Measurements from ENCODE around the gene GSE1. TPM values are rescaled to one million over a fixed set of nuclear protein-coding genes. Genes with fewer than 3 reads are reported as not detected.

GSE1 gene
- total and polyA plus RNA-seq, 9 of the 15 experiments (the other 6 are each of a cell fraction or from before 2014, with no cell fraction given) = 12.2 to 244 (median 57.9) TPM

- TF ChIP-seq PATZ1 (CRISPR knock-in tag; IDR thresholded peaks at IDR 0.05; ENCODE audit: borderline replicate concordance) (no peak), RBM22 (IDR thresholded peaks at IDR 0.05; ENCODE audit: low read depth, low read length, poor library complexity, severe bottlenecking) (peak; percentile 79), CREB3 (tag; conservative IDR thresholded peaks at IDR 0.05; ENCODE audit: low read depth) (no peak), ETS2 (tag; IDR thresholded peaks at IDR 0.05; ENCODE audit: borderline replicate concordance, poor library complexity, severe bottlenecking) (no peak), CHD4 (IDR thresholded peaks at IDR 0.05; ENCODE audit: insufficient read depth, insufficient replicate concordance, low read depth, low read length, poor library complexity, severe bottlenecking) (no peak), NR3C1 (CRISPR knock-in tag; IDR thresholded peaks at IDR 0.05) (0 out of 2 replicates have a peak, but pooled peaks have one; percentile 68), SUPT5H (IDR thresholded peaks at IDR 0.05) (0 out of 2 replicates have a peak, but pooled peaks have one; percentile 1), ZNF512 (tag; IDR thresholded peaks at IDR 0.05) (no peak), FOXA1 (IDR thresholded peaks at IDR 0.05; ENCODE audit: borderline replicate concordance) (no peak), ZNF696 (CRISPR knock-in tag; conservative IDR thresholded peaks at IDR 0.05) (no peak), JUN (IDR thresholded peaks at IDR 0.05; ENCODE audit: borderline replicate concordance, low read depth, low read length) (no peak), JUN (CRISPR knock-in tag; IDR thresholded peaks at IDR 0.05; ENCODE audit: borderline replicate concordance) (0 out of 2 replicates have a peak, but pooled peaks have one; percentile 52), RB1 (IDR thresholded peaks at IDR 0.05; ENCODE audit: low read depth) (peak; percentile 42), ZBTB26 (CRISPR knock-in tag; IDR thresholded peaks at IDR 0.05) (no peak), RBBP5 (IDR thresholded peaks at IDR 0.05; ENCODE audit: borderline replicate concordance, insufficient read depth, low read length, poor library complexity, severe bottlenecking) (peak; percentile 52)
Observed at GRCh38 chr16:85611444-85612190, 1.5 kb upstream of the GSE1 start (continued).
